HG02884 (cell line): ENCODE results near the gene SORBS2.

Source experiments
- ATAC-seq: cut with Tn5 transposase; IDR thresholded peaks from one replicate; pipeline ENCODE4 v1.9.1; 2021; ENCODE audit warnings: mild to moderate bottlenecking, moderate library complexity; ENCODE audit not compliant: unreplicated experiment

Gene SORBS2

GRCh38 chr4:185774845-185775680 lies 36.9 kb downstream of the SORBS2 start:
- ATAC-seq: no peak

GRCh38 chr4:185774131-185774653 lies 37.8 kb downstream of the SORBS2 start:
- ATAC-seq: no peak

- no peak for ATAC-seq
Measured at GRCh38 chr4:185773419-185773818, 38.6 kb downstream of the SORBS2 start.

- ATAC-seq: no peak
Measured at GRCh38 chr4:185772391-185773093, 39.5 kb downstream of the SORBS2 start.

- no peak for ATAC-seq
Measured at GRCh38 chr4:185771711-185772390, 40.1 kb downstream of the SORBS2 start.

- no peak for ATAC-seq
Measured at GRCh38 chr4:185767528-185767927, 44.5 kb downstream of the SORBS2 start.

GRCh38 chr4:185764876-185765275 lies 47.1 kb downstream of the SORBS2 start:
- no peak for ATAC-seq

- no peak for ATAC-seq
Measured at GRCh38 chr4:185761352-185762235, 50.4 kb downstream of the SORBS2 start.

- no peak for ATAC-seq
Measured at GRCh38 chr4:185758807-185759206, 53.2 kb downstream of the SORBS2 start.

- ATAC-seq: no peak
Measured at GRCh38 chr4:185755451-185755850, 56.5 kb downstream of the SORBS2 start.

GRCh38 chr4:185754961-185755360 lies 57.0 kb downstream of the SORBS2 start:
- no peak for ATAC-seq

GRCh38 chr4:185752872-185753271 lies 59.1 kb downstream of the SORBS2 start:
- no peak for ATAC-seq

GRCh38 chr4:185749858-185750257 lies 62.1 kb downstream of the SORBS2 start:
- ATAC-seq: no peak

GRCh38 chr4:185748901-185749390 lies 63.0 kb downstream of the SORBS2 start:
- no peak for ATAC-seq

GRCh38 chr4:185745891-185746290 lies 66.1 kb downstream of the SORBS2 start:
- ATAC-seq: no peak

GRCh38 chr4:185744946-185745345 lies 67.0 kb downstream of the SORBS2 start:
- ATAC-seq: no peak

GRCh38 chr4:185744488-185744862 lies 67.5 kb downstream of the SORBS2 start:
- no peak for ATAC-seq

GRCh38 chr4:185743722-185744487 lies 68.1 kb downstream of the SORBS2 start:
- ATAC-seq: no peak

- no peak for ATAC-seq
Measured at GRCh38 chr4:185742766-185743165, 69.2 kb downstream of the SORBS2 start.

GRCh38 chr4:185741795-185742194 lies 70.2 kb downstream of the SORBS2 start:
- no peak for ATAC-seq
